Frontal cortex (tissue), 4 donors: ENCODE results near the gene SLC6A7. TPM values are rescaled to one million over a fixed set of nuclear protein-coding genes. Genes with fewer than 3 reads are reported as not detected.
A peak's percentile ranks its signal among the peaks of the same experiment; 100 is the strongest.
"Not testable (repeated sequence)": the region's sequence is repeated elsewhere in the genome, so short reads cannot be mapped to it uniquely, and the experiment has no call there.

Source experiments
- DNase-seq, 2 donors: peaks; one replicate each; pipeline ENCODE4 v3.0.0; 2012; ENCODE audit warnings: low spot score in 2 of 2
- FAIRE-seq: peaks from 2 replicates; lab custom pipeline; 2012; peaks lifted over from hg19 to GRCh38; lab: Jason Lieb, UNC
- total RNA-seq: library from RNA; depleted of rRNA; stranded (reverse); fragments of >200 nt; gene quantifications from one replicate; pipeline ENCODE4 v1.2.3, GENCODE V29; 2014
- donor health status: control.
- donor health status: control.
- donor health status: control.

SLC6A7 gene
- total RNA-seq, 1 donor from 2014 or later, result 2.9 TPM

- FAIRE-seq, result no peak
These were observed 45.0 kb downstream of the SLC6A7 start for GRCh38 chr5:150234576-150235499.

GRCh38 chr5:150235500-150235854, 45.6 kb downstream of the SLC6A7 start:
- DNase-seq (no peak), FAIRE-seq (no peak)

More at GRCh38 chr5:150234576-150235499, 45.0 kb downstream of the SLC6A7 start:
- no peak for DNase-seq

GRCh38 chr5:150236313-150236712, 46.5 kb downstream of the SLC6A7 start:
- no peak for DNase-seq
- no peak for FAIRE-seq

- FAIRE-seq, result no peak
These were observed 47.3 kb downstream of the SLC6A7 start for GRCh38 chr5:150236981-150237754.

GRCh38 chr5:150238646-150239045, 48.8 kb downstream of the SLC6A7 start:
- no peak for DNase-seq
- FAIRE-seq, result no peak

More at GRCh38 chr5:150236981-150237754, 47.3 kb downstream of the SLC6A7 start:
- no peak for DNase-seq

- no peak for FAIRE-seq
- DNase-seq, result no peak
These were observed 49.4 kb downstream of the SLC6A7 start for GRCh38 chr5:150239099-150239793.

GRCh38 chr5:150239794-150240122, 49.9 kb downstream of the SLC6A7 start:
- no peak for DNase-seq
- no peak for FAIRE-seq

- DNase-seq, result no peak
- FAIRE-seq, result no peak
These were observed 51.7 kb downstream of the SLC6A7 start for GRCh38 chr5:150241298-150242160.

GRCh38 chr5:150242251-150242894, 52.5 kb downstream of the SLC6A7 start:
- DNase-seq (no peak), FAIRE-seq (no peak)

GRCh38 chr5:150243590-150243989, 53.7 kb downstream of the SLC6A7 start:
- no peak for FAIRE-seq
- no peak for DNase-seq

- DNase-seq (no peak), FAIRE-seq (no peak)
These were observed 54.3 kb downstream of the SLC6A7 start for GRCh38 chr5:150244209-150244608.

- DNase-seq (peak in 1 of 2 donors; percentile 51), FAIRE-seq (no peak)
These were observed 55.4 kb downstream of the SLC6A7 start for GRCh38 chr5:150245111-150245789.

GRCh38 chr5:150245808-150246207, 55.9 kb downstream of the SLC6A7 start:
- FAIRE-seq (no peak), DNase-seq (no peak)

- FAIRE-seq, result no peak
These were observed 56.6 kb downstream of the SLC6A7 start for GRCh38 chr5:150246429-150246828.

GRCh38 chr5:150246835-150247234, 57.0 kb downstream of the SLC6A7 start:
- no peak for FAIRE-seq

More at GRCh38 chr5:150246429-150246828, 56.6 kb downstream of the SLC6A7 start:
- no peak for DNase-seq

GRCh38 chr5:150247726-150248125, 57.9 kb downstream of the SLC6A7 start:
- DNase-seq (no peak), FAIRE-seq (no peak)

More at GRCh38 chr5:150246835-150247234, 57.0 kb downstream of the SLC6A7 start:
- DNase-seq, result no peak

GRCh38 chr5:150248493-150248892, 58.6 kb downstream of the SLC6A7 start:
- FAIRE-seq, DNase-seq: not testable (repeated sequence)

GRCh38 chr5:150248946-150249345, 59.1 kb downstream of the SLC6A7 start:
- no peak for FAIRE-seq
- DNase-seq, result no peak
